Astrocyte of the spinal cord (primary cell): ENCODE measurements around the gene CHST9.

ENCODE experiments used
- DNase-seq: peaks from one replicate; pipeline ENCODE4 v3.0.0; 2011; ENCODE audit warnings: low read depth, low spot score
- H3K4me3 ChIP-seq: 2 replicates; pipeline ENCODE4 v1.5.1; 2011; ENCODE audit warnings: low read depth, mild to moderate bottlenecking, low read length, moderate library complexity
- CTCF ChIP-seq: IDR thresholded peaks from 2 replicates; pipeline ENCODE4 v1.5.1; 2012; ENCODE audit warnings: low read depth, mild to moderate bottlenecking, low read length, inconsistent platforms
- in situ Hi-C: cut with HindIII; loops from 2 replicates; pipeline ENCODE4 v1.10.0; 2017; ENCODE audit warnings: low sequenced_read_pairs

CHST9 gene

GRCh38 chr18:27143580-27144287 is 41.4 kb downstream of the CHST9 start:
- no peak for TF ChIP-seq CTCF
- DNase-seq: no peak
- in situ Hi-C loops: no loop called here
- no peak overlapping the region for H3K4me3 ChIP-seq

- no peak for TF ChIP-seq CTCF
- in situ Hi-C loops: no loop called here
- H3K4me3 ChIP-seq: no peak overlapping the region
- DNase-seq: no peak
These were observed 42.2 kb downstream of the CHST9 start for GRCh38 chr18:27142891-27143290.

GRCh38 chr18:27141876-27142275 is 43.2 kb downstream of the CHST9 start:
- no peak overlapping the region for H3K4me3 ChIP-seq
- no peak for DNase-seq
- in situ Hi-C loops: no loop called here
- no peak for TF ChIP-seq CTCF

- no peak overlapping the region for H3K4me3 ChIP-seq
- no peak for DNase-seq
- in situ Hi-C loops: no loop called here
- TF ChIP-seq CTCF: no peak
These were observed 47.0 kb downstream of the CHST9 start for GRCh38 chr18:27138079-27138478.

- in situ Hi-C loops: no loop called here
- H3K4me3 ChIP-seq: no peak overlapping the region
- TF ChIP-seq CTCF: no peak
- DNase-seq: peak; percentile 30
These were observed 48.9 kb downstream of the CHST9 start for GRCh38 chr18:27136208-27136535.

- H3K4me3 ChIP-seq: no peak overlapping the region
- no peak for TF ChIP-seq CTCF
- no peak for DNase-seq
- in situ Hi-C loops: no loop called here
These were observed 49.5 kb downstream of the CHST9 start for GRCh38 chr18:27135504-27136207.
